COLO829 (cell line): ENCODE measurements around the gene STXBP6.

ENCODE experiments used
- DNase-seq: peaks from one replicate; pipeline ENCODE4 v3.0.0; 2012; ENCODE audit warnings: low spot score

Gene STXBP6

GRCh38 chr14:25052385-25052784, 2.4 kb upstream of the STXBP6 start:
- DNase-seq = no peak

GRCh38 chr14:25050269-25051150, 563 bp upstream of the STXBP6 start:
- no peak for DNase-seq

GRCh38 chr14:25049093-25049567, 817 bp downstream of the STXBP6 start:
- no peak for DNase-seq

GRCh38 chr14:25048170-25049016, 1.6 kb downstream of the STXBP6 start:
- DNase-seq = no peak

GRCh38 chr14:25046301-25046943, 3.5 kb downstream of the STXBP6 start:
- DNase-seq = no peak

- no peak for DNase-seq
These were observed 5.7 kb downstream of the STXBP6 start for GRCh38 chr14:25044106-25044698.

GRCh38 chr14:25042362-25043299, 7.3 kb downstream of the STXBP6 start:
- peak; percentile 87 for DNase-seq

- no peak for DNase-seq
These were observed 8.0 kb downstream of the STXBP6 start for GRCh38 chr14:25041898-25042297.

- no peak for DNase-seq
These were observed 8.5 kb downstream of the STXBP6 start for GRCh38 chr14:25041484-25041883.

- DNase-seq = no peak
These were observed 10.0 kb downstream of the STXBP6 start for GRCh38 chr14:25039933-25040332.

- no peak for DNase-seq
These were observed 11.8 kb downstream of the STXBP6 start for GRCh38 chr14:25038044-25038668.

GRCh38 chr14:25037032-25037431, 12.9 kb downstream of the STXBP6 start:
- no peak for DNase-seq

- DNase-seq = peak; percentile 58
These were observed 14.9 kb downstream of the STXBP6 start for GRCh38 chr14:25034803-25035681.

- DNase-seq = no peak
These were observed 16.6 kb downstream of the STXBP6 start for GRCh38 chr14:25033358-25033757.

- no peak for DNase-seq
These were observed 17.7 kb downstream of the STXBP6 start for GRCh38 chr14:25032092-25032784.

- DNase-seq = no peak
These were observed 23.3 kb downstream of the STXBP6 start for GRCh38 chr14:25026476-25027137.

GRCh38 chr14:25019892-25020291, 30.1 kb downstream of the STXBP6 start:
- DNase-seq = no peak

- no peak for DNase-seq
These were observed 32.4 kb downstream of the STXBP6 start for GRCh38 chr14:25017562-25017961.
